Subcutaneous adipose tissue (tissue), 4 donors: ENCODE measurements around the gene MACF1. TPM values are rescaled to one million over a fixed set of nuclear protein-coding genes. Genes with fewer than 3 reads are reported as not detected.

ENCODE experiments used
- total RNA-seq, 4 donors: library from RNA; depleted of rRNA; stranded (reverse); fragments of >200 nt; gene quantifications; one replicate each; pipeline ENCODE4 v1.1.0, GENCODE V29; 2016
- TF ChIP-seq, protein P1 (sequence below): fragments of 450-650 bp; IDR thresholded peaks from one replicate; pipeline ENCODE4 v1.5.1; 2016; ENCODE audit warnings: low read depth, mild to moderate bottlenecking, control low read depth, antibody characterized with exemption, moderate library complexity

The MACF1 gene
- total RNA-seq, 4 donors from 2014 or later: 297 to 398 (median 352) TPM

- TF ChIP-seq, protein P1, sequence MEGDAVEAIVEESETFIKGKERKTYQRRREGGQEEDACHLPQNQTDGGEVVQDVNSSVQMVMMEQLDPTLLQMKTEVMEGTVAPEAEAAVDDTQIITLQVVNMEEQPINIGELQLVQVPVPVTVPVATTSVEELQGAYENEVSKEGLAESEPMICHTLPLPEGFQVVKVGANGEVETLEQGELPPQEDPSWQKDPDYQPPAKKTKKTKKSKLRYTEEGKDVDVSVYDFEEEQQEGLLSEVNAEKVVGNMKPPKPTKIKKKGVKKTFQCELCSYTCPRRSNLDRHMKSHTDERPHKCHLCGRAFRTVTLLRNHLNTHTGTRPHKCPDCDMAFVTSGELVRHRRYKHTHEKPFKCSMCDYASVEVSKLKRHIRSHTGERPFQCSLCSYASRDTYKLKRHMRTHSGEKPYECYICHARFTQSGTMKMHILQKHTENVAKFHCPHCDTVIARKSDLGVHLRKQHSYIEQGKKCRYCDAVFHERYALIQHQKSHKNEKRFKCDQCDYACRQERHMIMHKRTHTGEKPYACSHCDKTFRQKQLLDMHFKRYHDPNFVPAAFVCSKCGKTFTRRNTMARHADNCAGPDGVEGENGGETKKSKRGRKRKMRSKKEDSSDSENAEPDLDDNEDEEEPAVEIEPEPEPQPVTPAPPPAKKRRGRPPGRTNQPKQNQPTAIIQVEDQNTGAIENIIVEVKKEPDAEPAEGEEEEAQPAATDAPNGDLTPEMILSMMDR: no peak
Observed at GRCh38 chr1:39164256-39164655, 40.2 kb upstream of the MACF1 start.

DNA sequence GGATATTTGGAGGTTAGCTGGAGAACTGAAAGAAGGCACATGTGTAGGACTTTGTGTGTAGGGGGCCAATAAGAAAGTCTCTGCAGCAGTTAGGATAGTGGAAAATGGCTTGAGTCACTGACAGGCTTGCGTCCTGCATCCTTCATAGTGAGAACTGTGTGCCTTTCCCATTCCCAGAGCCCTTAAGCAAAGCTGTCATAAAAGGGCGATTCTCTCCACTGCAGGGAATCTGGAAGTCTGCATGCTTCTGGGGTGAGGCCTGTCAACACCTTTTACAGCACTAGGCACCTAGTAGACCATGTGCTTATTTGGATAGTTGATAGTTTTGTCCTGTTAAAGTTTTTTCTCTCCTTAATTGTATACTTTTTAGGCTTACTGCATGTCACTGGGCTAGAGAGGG is 39.4 kb upstream of the MACF1 start:
- TF ChIP-seq, protein P1: no peak

DNA sequence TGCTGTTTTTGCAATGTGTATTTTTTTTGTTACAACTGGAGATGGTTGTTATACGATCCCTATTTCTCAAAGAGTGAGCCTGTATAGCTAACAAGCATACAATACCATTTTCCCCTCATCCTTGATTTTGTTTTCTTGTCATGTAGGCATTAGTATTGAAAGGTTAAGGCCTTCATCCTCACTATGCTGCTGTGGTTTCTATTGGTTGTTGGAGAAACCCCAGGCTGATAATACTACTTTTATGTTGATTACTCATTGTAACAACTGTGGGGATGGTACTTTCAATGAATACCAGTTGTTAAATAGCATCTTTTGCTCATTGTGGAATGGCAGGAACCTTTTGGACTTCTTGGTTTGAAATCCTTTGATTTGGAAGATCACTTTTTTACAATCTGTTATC is 39.0 kb upstream of the MACF1 start:
- TF ChIP-seq, protein P1: no peak

GRCh38 chr1:39167632-39168209 is 36.8 kb upstream of the MACF1 start:
- TF ChIP-seq, protein P1: no peak

- TF ChIP-seq, protein P1: no peak
Observed at GRCh38 chr1:39168301-39169080, 36.0 kb upstream of the MACF1 start.

DNA sequence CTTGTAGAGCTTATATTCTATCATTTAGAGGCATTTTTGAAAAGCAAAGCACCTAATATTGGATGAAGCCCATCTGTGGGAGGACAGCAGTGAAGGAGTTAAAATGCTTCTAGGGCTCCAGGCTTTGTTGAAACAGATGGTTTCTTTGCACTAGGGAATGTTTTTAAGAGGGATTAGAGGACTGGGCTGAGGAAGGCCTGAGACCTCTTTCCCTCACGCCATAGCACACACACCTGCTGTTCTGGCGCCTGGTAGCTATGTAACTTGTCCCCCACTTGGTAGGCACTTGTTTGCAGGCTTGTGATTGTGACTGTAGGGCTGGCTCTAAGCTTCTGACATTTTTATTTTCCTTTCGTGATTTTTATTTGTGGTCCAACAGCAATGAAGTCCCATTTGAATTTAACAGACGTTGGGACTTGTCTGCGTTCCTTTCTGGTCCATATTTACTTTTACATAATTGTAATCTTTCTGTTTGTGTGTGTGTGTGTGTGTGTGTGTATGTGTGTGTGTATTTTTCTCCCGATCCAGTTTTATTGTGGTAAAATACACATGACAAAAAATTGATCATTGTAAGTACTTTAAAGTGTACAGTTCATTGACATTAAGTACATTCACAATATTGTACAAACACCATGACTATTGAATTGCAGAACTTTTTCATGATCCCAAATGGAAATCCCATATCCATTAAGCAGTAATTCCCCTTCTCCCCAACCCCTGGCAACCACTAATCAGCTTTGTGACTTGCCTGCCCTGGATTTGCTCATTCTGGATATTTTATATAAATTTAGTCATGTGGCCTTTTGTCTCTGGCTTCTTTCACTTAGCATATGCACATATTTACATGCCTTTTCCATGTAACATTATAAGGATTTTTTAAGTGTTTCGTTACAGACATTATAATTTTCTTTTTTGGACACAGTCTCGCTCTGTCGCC is 33.5 kb upstream of the MACF1 start:
- TF ChIP-seq, protein P1: no peak
